Limb (tissue), 2 donors: ENCODE measurements around the gene TMEM42.
"Not testable (repeated sequence)": the region's sequence is repeated elsewhere in the genome, so short reads cannot be mapped to it uniquely, and the experiment has no call there.

Source experiments
- DNase-seq, 2 donors: peaks; one replicate each; pipeline ENCODE4 v3.0.0-alpha.2; 2016; ENCODE audit errors: extremely low spot score in 2 of 2

TMEM42 gene

DNA sequence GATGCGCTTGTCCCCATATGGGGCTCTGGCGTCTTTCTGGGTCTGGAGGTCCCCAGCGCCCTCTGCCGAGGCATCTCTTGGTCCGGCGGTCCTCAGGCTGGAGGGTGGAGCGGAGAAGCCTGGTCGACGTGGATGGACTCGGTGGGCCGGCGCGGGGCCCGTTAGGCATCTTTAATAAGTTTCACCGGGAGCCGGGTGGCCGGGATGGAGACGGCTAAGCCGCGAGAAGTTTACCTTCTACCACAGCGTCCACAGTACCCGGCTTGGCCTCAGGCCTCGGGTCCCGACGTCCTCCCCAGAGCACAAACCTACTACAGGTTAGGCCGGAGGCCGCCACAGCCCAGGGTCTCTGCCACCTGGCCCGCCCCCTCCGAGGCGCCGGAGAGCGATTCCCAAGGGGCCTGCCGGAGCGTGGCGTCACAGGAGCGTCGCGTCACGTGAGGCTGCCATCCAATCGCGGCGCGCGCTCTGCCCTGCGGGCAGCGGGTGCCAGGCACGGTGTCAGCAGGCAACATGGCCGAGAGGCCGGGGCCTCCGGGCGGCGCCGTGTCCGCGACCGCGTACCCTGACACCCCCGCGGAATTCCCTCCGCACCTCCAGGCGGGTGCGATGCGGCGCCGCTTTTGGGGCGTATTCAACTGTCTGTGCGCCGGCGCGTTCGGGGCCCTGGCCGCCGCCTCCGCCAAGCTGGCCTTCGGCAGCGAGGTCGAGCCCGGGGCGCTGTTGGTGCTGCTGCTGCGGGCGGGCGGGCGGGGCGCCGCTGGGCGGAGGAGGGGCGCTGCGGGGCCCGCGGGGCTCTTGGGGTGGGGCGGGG is at the start of gene TMEM42:
TSS of gene TMEM42 (plus strand) at position 501 of the 814 bp plus-strand sequence. CDS start at position 514, 13 bp downstream.
- DNase-seq = peak; percentile 95 to 97

DNA sequence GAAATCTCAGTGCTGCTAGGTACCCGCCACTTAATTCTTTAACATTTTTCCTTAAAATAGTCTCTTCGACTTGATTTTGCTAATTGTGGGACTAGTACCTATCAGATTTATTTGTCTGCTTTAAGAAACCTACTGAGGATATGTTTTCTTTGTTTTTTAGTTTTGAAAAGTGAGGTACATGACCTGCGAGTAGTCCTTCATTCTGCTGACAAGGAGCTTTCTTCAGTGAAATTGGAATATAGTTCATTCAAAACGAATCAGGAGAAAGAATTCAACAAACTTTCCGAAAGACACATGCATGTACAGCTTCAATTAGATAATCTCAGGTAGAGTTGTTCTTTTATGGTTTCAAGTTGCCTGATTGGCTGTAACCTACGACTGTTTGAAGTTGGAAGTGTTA is 47.0 kb upstream of the TMEM42 start:
- no peak for DNase-seq

DNA sequence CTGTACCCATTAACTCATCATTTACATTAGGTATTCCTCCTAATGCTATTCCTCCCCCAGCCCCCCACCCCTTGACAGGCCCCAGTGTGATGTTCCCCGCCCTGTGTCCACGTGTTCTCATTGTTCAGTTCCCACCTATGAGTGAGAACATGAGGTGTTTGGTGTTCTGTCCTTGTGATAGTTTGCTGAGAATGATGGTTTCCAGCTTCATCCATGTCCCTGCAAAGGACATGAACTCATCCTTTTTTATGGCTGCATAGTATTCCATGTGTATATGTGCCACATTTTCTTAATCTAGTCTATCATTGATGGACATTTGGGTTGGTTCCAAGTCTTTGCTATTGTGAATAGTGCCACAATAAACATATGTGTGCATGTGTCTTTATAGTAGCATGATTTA is 45.4 kb upstream of the TMEM42 start:
- DNase-seq = not testable (repeated sequence)

DNA sequence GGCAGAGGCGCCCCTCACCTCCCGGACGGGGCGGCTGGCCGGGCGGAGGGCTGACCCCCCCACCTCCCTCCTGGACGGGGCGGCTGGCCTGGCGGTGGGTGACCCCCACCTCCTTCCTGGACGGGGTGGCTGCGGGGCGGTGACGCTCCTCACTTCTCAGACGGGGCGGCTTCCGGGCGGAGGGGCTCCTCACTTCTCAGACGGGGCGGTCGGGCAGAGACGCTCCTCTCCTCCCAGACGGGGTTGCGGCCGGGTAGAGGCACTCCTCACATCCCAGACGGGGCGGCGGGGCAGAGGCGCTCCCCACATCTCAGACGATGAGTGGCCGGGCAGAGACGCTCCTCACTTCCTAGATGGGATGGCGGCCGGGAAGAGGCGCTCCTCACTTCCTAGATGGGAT is 40.5 kb upstream of the TMEM42 start:
- not testable (repeated sequence) for DNase-seq

DNA sequence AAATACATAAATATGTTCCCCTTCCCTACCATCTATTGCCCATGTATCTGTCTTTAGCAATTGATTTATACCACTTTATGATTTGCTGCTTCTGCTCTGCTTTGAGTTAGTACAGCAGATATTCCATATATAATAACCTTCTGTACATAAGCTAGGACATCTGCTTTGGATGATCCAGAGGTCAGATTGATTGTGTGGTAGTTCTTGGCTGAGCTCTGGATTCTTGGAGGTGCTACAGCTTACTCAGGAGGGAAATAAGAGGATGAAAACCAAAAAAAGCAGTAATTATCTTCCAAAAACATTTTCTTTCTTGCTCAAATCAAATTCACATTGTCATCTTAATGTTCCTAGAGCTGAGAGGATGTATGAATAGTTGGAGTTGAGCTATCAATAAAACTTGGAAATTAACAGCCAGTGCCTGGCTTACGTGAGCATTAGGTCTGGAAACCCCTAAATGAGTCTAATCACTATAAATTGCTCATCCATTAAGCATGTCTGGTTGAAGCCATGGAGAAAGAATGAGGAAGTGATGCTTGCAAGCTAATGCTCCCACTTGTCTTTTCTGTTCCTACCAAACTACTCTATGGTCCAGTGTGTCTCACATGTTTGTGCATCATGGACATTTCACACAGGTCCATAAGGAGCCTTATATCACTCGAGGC is 36.3 kb upstream of the TMEM42 start:
- DNase-seq = no peak

DNA sequence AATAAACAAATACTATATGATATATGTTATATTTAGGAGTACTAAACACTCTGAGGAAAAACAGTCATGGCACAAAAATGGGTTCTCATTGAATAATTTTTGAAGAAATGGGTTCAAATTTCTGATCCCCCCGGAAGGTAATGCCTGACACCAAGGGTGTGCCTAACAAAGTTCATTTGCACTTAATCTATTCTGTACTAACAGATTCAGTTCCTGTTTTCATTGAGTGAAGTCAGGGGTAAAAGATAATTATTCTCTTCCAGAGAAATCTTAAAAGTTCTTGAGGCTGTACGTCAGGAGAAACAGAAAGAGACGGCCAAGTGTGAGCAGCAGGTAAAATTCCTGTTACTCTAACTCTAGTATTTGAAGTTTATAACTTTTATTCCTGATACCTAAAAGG is 34.5 kb upstream of the TMEM42 start:
- DNase-seq = no peak

DNA sequence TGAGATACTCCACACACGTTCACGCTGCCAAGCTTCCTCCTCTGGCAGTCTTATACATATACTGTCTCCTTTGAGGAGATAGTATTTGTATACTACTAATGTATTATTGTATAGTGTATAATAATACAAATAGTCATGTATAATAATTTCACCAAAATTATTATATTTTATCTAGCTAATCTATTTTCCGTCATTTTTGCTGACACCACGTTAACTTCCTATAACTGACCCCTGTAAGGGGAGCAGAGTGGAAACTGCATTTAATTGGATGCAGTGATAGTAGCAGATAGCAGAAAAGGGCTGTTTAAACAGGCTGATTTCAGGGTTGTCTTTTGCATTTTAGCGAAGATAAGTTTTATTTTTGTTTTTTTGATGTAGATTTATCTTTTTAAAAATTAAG is 30.5 kb upstream of the TMEM42 start:
- no peak for DNase-seq

DNA sequence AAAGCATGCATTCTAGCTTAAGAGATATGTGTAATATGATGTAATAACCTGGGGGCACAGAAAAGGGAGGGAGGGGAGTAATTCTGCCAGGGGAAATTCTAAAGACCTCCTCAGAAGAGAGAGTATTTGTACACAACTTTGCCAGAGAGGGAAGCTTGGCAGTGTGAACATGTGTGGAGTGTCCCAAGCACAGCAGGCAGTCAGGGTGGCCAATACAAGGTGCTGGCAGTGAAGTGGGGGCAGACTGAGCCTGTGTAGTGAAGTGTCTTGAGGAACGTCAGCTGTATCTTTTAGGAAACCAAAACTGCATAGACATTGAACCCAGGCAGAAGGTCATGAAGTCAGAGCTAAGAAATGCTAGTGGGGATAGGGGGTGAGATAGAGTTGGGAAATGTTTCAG is 29.7 kb upstream of the TMEM42 start:
- no peak for DNase-seq

DNA sequence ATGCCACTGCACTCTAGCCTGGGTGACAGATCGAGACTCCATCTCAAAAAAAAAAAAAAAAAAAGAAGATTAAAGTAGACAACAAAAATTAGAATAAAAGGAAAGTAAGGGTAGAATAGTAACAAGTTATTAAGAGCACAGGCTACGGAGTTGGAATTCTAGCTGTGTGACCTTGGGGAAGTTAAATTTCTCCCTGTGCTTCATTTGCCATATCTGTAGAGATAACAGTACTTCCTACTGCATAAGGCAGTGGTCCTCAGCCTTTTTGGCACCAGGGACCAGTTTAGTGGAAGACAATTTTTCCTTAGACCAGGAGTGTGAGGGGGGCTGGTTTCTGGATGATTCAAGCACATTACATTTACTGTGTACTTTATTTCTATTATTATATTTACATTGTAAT is 28.7 kb upstream of the TMEM42 start:
- DNase-seq = no peak

DNA sequence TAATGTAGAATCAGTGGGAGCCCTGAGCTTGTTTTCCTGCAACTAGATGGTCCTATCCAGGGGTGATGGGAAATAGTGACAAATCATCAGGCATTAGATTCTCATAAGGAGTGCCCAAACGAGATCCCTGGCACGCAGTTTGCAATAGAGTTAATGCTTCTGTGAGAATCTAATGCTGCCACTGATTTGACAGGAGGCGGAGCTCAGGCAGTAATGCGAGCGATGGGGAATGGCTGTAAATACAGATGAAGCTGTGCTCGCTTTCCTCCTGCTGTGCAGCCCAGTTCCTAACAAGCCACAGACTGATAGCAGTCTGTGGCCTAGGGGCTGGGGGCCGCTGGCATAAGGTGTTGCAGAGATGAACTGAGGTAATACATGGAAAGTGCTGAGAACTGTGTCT is 28.3 kb upstream of the TMEM42 start:
- DNase-seq = no peak

DNA sequence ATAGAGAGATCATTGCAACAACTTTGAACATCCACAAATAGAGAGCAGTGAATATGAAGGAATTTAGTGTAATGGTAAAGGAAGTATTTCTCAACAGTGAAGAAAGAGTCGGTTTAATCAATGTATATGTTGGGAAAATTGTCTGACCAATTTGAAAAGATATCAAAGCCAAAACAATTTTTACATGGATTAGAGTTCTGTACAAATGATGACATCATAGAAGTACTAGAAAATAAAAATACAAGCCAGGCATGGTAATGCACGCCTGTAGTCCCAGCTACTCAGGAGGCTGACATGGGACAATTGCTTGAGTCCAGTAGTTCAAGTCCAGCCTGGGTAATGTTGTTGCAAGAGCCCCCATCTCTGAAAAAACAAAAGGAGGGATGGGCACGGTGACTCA is 26.0 kb upstream of the TMEM42 start:
- no peak for DNase-seq

DNA sequence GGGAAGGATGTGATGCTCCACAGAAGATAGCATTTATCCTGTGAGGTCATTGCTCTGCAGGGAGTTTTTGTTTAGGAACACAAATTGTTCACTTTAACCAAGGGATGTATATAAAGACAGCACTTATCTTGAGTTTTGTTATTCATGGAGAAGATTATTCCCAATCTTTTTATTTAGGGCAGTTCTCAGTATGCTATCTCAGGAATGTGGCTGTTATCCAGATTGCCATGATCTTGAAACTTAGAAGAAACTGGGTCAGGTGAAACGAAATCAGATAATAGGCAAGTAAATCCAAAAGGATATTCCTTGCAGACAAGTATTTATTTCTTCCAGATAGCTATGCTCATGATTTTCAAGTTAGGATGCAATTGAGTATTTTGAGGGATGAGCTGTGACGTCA is 19.3 kb upstream of the TMEM42 start:
- DNase-seq = no peak

DNA sequence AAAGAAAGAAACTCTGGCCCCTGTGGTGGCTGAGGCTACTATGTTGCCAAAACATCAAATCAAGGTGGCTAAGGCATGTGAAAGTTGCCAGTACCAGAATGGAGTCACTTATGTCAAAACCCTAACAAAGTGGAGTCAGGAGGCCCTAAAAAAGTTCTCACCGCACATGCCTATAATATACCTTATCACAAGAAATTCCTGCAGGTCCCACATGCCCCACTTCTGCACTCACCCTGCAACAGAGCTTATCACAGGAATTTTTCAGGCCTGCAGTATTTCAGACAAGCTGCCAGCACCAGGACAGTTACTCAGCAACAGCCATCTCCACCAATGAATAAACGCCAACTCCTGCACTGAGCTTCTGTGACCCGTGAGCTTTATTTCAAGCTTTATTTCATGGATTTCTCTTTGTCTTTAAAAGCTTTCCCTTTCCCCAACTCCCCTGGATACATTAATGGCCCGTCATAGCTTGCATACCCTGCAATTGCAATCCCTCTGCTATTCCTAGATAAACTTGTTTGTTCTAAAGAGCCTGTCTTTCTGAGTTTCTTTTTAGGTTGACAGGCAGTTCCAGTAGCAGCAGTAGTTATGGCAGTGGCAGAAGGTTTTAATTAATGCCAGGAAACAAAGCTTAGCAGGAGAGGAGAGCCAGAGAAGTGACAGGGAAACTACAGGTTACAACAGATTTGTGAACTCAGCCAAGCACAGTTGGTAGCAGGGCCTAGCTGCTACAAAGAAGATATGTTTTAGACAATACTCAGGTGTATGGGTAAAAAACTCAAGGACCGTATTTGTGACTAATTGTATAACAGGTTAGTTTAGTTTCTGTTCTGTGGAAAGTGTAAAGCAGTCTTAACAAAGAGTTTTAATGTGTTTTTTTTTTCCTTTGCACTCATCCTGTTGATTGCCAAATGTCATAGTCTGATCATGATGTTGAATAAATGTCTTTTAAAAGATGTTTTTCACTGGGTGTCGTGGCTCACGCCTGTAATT is 15.9 kb upstream of the TMEM42 start:
- DNase-seq = no peak

DNA sequence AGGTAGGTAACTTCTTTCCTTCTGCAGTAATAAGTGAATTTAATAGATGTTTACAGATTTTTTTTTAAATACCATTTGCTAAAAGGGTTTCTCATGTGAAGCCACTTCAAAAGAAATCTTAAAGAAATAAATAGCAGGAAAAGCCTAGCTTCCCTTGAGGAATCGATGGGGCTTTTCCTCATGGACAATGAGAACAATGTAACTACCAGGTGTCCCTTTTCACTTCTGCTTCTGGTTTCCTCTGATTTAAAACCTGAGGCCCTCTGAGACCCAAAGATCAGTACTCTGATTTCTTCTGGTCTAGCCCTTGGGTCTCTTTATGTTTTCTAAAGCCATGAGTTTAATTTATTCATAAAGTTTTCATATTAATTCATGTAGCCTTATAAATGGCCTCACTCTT is 13.1 kb upstream of the TMEM42 start:
- DNase-seq = no peak

DNA sequence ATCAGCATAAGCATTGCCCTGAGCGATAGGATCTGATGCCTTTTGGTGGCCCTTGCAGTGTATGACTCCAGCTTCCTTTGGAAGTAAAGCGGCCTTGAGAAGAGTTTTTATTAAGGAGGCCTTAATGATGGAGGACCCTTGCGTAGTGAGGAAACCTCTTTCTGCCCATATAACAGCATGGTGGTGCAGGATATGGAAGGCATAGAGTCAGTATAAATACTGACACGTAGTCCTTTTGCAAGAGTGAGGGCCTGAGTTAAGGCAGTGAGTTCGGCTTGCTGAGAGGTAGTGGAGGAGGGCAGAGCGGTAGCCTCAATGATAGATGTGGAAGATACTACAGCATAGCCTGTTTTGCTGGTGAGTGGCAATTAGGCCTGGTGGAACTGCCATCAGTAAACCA is 5.0 kb upstream of the TMEM42 start:
- DNase-seq = not testable (repeated sequence)

DNA sequence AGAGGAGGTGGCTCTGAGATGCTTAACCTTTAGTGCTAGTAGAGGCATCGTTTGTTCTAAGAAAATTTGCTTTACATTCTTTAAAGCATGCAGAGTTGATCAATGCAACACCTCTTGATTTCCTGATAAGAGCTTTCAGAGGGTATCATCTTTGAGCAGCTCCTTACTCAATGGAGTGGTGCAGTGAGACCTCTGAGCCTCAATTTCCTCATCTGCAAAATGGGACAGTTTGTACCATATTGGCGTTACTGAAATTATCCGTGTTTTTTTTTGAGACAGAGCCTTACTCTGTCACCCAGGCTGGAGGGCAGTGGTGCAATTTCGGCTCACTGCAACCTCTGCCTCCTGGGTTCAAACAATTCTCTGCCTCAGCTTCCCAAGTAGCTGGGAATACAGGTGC is 1.6 kb upstream of the TMEM42 start:
- no peak for DNase-seq

DNA sequence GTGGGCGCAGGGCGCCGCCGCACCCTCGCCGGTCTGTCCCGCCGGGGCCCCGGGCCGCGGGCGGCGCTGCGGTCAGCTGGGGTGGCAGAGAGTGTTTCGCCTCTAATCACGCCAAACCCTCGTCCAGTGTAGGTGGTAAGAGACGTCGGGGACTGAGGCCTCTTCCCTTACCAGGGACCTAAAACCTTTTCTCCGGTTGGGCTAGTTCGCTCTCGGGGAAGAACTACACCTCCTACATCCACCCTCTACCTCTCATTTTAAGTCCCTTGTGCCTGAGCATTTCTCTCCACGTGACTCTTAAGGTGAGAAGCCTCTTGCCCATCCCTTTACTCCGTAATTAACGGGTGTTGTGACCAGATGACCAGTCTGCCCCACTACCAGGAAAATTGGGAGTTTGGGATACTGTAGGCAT is 520 bp downstream of the TMEM42 start:
- DNase-seq = peak in 1 of 2 donors; percentile 15

DNA sequence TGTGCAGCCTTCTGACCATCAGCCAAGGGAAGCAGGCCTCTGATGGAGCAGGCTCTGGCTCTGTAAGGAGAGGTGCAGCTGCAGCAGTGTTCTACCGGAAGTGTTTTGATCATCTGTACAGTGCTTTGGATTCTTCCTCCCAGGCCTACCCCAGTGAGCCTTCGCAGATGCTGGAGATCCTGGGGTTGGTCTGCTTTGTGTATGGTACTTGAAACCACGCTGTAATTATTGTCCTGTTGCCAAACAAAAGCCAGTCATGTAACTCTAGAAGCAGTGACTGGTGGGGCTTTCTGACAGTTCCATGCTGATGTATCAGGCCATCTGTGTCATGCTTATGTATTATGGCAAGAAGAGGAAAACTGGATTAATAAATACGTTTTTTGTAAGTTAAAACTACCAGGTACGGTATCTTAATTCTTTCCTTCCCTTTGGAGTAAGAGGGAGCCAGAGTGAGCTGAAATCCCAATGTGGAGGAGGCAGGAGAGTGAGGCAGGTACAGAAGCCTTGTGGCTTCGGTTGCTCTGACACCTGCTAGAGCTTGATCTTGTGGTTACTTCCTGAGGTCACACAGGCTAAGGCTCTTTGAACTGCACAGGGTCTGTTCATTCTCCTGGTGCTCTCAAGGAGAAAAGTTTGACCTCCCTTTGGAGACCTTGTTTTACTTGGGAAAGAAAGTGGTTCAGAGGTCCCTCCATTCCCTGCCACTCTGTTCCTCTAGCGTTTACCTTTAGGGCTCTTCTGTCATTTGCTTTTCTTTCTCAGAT is 3.7 kb downstream of the TMEM42 start:
- peak in 1 of 2 donors; percentile 2 for DNase-seq

DNA sequence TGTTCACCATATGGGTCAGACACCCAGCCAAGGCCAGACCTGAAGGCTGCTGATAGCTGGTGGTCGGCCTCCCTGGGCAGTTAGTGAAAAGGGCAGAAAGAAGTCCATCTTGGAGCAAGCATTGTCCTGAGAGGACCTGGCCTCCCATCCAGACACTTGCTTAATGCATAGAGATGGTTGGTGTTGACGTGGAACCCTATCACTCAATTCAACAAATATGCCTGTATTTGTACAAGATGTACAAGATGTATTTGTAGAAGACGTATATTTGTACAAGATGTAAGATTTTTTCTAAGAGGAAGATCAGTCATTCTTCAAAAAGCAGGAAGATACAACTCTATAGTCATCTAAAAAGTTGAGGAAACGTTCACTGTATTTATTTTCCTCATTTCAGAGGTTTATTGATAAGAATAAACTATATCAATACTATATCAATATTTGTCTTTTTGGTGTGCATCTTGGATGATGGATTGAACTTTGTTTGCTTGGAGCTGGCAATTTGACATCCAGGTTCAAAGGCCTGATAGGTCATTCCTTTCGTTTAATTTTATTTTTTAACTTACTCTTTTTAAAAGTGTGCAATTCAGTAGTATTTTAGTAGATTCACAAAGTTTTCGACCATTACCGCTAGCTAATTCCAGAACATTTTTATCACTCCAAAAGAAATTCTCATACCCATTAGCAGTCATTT is 5.9 kb downstream of the TMEM42 start:
- DNase-seq = no peak

DNA sequence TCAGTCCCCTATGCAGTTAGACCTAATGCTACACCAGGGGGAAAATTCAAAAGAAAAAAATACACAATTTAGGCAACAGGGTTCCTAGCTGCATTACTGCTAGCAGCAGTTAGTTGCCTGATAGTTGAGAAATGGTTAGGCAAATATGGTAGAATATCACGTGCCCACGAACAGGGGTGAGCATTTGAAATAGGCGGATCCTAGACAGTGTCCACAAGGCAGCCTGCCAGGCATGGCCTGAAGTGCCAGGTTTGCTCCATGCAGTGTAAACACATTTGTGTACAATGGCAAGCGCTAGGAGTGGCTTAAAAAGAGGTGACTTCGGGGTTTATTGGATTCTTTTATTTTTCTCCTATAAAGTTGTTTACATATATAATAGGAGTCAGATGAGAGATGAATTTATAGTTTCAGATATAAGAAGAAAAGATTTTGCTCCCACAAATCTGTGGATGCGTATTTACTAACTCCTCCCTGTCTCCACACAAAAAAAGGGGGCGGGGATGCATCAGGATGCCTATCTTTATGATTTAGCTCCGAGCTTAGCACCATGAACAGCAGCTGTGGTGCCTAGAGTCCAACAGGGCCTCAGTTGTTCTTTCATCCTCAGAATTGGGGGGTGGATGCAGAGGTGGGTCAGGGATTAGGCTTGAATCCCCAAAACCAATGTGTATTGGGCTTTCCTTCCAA is 8.8 kb downstream of the TMEM42 start:
- no peak for DNase-seq
